ENCODE data around the gene IER5. TPM values are rescaled to one million over a fixed set of nuclear protein-coding genes. Genes with fewer than 3 reads are reported as not detected.
"Not testable (repeated sequence)": the region's sequence is repeated elsewhere in the genome, so short reads cannot be mapped to it uniquely, and the experiment has no call there.

Gene IER5
- total RNA-seq, result 10 to 100 TPM; 16.3 to 24.3 TPM

GRCh38 chr1:181088079-181089016 lies at the start of gene IER5:
Gene IER5 (plus strand): TSS chr1:181088700. CDS start chr1:181088903, 203 bp downstream.
- peaks cover 53% of the 10 kb centered on the region for H3K4me1 Mint-ChIP-seq
- ATAC-seq, result peak; percentile 80

GRCh38 chr1:181040284-181040865 lies 48.1 kb upstream of the IER5 start:
- peak overlapping the region; percentile 35 for H3K27ac Mint-ChIP-seq
- H3K36me3 Mint-ChIP-seq (ENCODE audit: low read depth), result peaks cover 32% of the 10 kb centered on the region
- H3K27me3 Mint-ChIP-seq, result no peaks in the 10 kb centered on the region
- intact Hi-C loops (cut with DNase I, micrococcal nuclease), result no loop called here
- CTCF ChIA-PET, result interaction anchor here (0.6 to 12.7 kb wide), 6 partner anchors 11 to 101 kb away, joined by 3 to 155 read pairs (median 3); no protein-coding TSS in a partner anchor
- H3K9me3 Mint-ChIP-seq (ENCODE audit: low read depth), result no peaks in the 10 kb centered on the region
- DNase-seq (no peak), ATAC-seq (no peak)
- POLR2A ChIA-PET, result no interaction called here
- peaks cover 80% of the 10 kb centered on the region for H3K4me1 Mint-ChIP-seq
- no peak overlapping the region for H3K4me3 Mint-ChIP-seq

More at GRCh38 chr1:181088079-181089016, at the start of gene IER5:
- CTCF ChIA-PET, result interaction anchor here (0.6 to 4.1 kb wide), 6 partner anchors 11 to 457 kb away, joined by 3 to 42 read pairs (median 5); partner anchors contain the start of gene XPR1
- peak within 1 kb of the TSS; percentile 100 for H3K27ac Mint-ChIP-seq
- H3K36me3 Mint-ChIP-seq (ENCODE audit: low read depth), result peaks cover 37% of the 10 kb centered on the region
- peak; percentile 97 for DNase-seq
- peak within 1 kb of the TSS; percentile 100 for H3K4me3 Mint-ChIP-seq
- POLR2A ChIA-PET, result interaction anchor here (0.6 to 4.3 kb wide), 6 partner anchors 17 to 931 kb away, joined by 3 to 42 read pairs (median 3); no protein-coding TSS in a partner anchor
- intact Hi-C loops (cut with DNase I, micrococcal nuclease), result loop anchor here (1.0 to 10.0 kb wide), 10 partner anchors 17 to 939 kb away; partner anchors contain the start of genes ACBD6 (in 2 of the 2), XPR1 (in 2 of the 2), MR1 (in 1 of the 2) and STX6 (in 1 of the 2)
- H3K9me3 Mint-ChIP-seq (ENCODE audit: low read depth), result no peaks in the 10 kb centered on the region
- no peaks in the 10 kb centered on the region for H3K27me3 Mint-ChIP-seq

- Mint-ChIP-seq H3K27ac (peak overlapping the region; percentile 83), H3K4me1 (peaks cover 51% of the 10 kb centered on the region), H3K27me3 (no peaks in the 10 kb centered on the region), H3K36me3 (ENCODE audit: low read depth) (peaks cover 36% of the 10 kb centered on the region), H3K4me3 (no peak overlapping the region), H3K9me3 (ENCODE audit: low read depth) (no peaks in the 10 kb centered on the region)
- CTCF ChIA-PET, result interaction anchor here (0.7 to 12.7 kb wide), 5 partner anchors 10 to 121 kb away, joined by 3 to 155 read pairs (median 5); no protein-coding TSS in a partner anchor
- POLR2A ChIA-PET, result interaction anchor here (0.6 kb wide), 1 partner anchor 18 kb away, joined by 3 read pairs; no protein-coding TSS in a partner anchor
- no peak for ATAC-seq
- peak; percentile 17 for DNase-seq
- intact Hi-C loops (cut with DNase I, micrococcal nuclease), result no loop called here
Observed at GRCh38 chr1:181043025-181043888, 45.2 kb upstream of the IER5 start.

- peaks cover 43% of the 10 kb centered on the region for H3K4me1 Mint-ChIP-seq
- H3K36me3 Mint-ChIP-seq (ENCODE audit: low read depth), result peaks cover 28% of the 10 kb centered on the region
- H3K27ac Mint-ChIP-seq, result peak overlapping the region; percentile 79
- H3K27me3 Mint-ChIP-seq, result no peaks in the 10 kb centered on the region
- no peak overlapping the region for H3K4me3 Mint-ChIP-seq
- ATAC-seq (peak; percentile 98), DNase-seq (peak; percentile 81)
- POLR2A ChIA-PET, result interaction anchor here (0.6 kb wide), 1 partner anchor 45 kb away, joined by 3 read pairs; no protein-coding TSS in a partner anchor
- no peaks in the 10 kb centered on the region for H3K9me3 Mint-ChIP-seq (ENCODE audit: low read depth)
- CTCF ChIA-PET, result interaction anchor here (0.6 to 12.7 kb wide), 4 partner anchors 10 to 113 kb away, joined by 3 to 155 read pairs (median 6); no protein-coding TSS in a partner anchor
- intact Hi-C loops (cut with DNase I, micrococcal nuclease), result no loop called here
Observed at GRCh38 chr1:181044449-181044966, 44.0 kb upstream of the IER5 start.

GRCh38 chr1:181045946-181046345 lies 42.6 kb upstream of the IER5 start:
- H3K9me3 Mint-ChIP-seq (ENCODE audit: low read depth); H3K4me3 Mint-ChIP-seq; intact Hi-C loops (cut with DNase I, micrococcal nuclease); DNase-seq; H3K27ac Mint-ChIP-seq; H3K27me3 Mint-ChIP-seq; POLR2A ChIA-PET; ATAC-seq; CTCF ChIA-PET: not testable (repeated sequence)
- Mint-ChIP-seq H3K4me1 (peaks cover 34% of the 10 kb centered on the region), H3K36me3 (ENCODE audit: low read depth) (peaks cover 22% of the 10 kb centered on the region)

GRCh38 chr1:181049378-181049777 lies 39.1 kb upstream of the IER5 start:
- CTCF ChIA-PET, result no interaction called here
- Mint-ChIP-seq H3K4me1 (peaks cover 8% of the 10 kb centered on the region), H3K27me3 (no peaks in the 10 kb centered on the region), H3K36me3 (ENCODE audit: low read depth) (peaks cover 27% of the 10 kb centered on the region), H3K9me3 (ENCODE audit: low read depth) (no peaks in the 10 kb centered on the region), H3K27ac (no peak overlapping the region), H3K4me3 (no peak overlapping the region)
- POLR2A ChIA-PET, result no interaction called here
- intact Hi-C loops (cut with DNase I, micrococcal nuclease), result no loop called here
- ATAC-seq (no peak), DNase-seq (no peak)

GRCh38 chr1:181050922-181051321 lies 37.6 kb upstream of the IER5 start:
- Mint-ChIP-seq H3K36me3 (ENCODE audit: low read depth) (peaks cover 31% of the 10 kb centered on the region), H3K4me3 (no peak overlapping the region), H3K27me3 (no peaks in the 10 kb centered on the region), H3K9me3 (ENCODE audit: low read depth) (no peaks in the 10 kb centered on the region), H3K4me1 (no peaks in the 10 kb centered on the region), H3K27ac (no peak overlapping the region)
- DNase-seq, result no peak
- no peak for ATAC-seq
- ChIA-PET POLR2A (no interaction called here), CTCF (interaction anchor here (0.8 to 2.0 kb wide), 3 partner anchors 12 to 34 kb away, joined by 3 to 5 read pairs (median 3); no protein-coding TSS in a partner anchor)
- intact Hi-C loops (cut with DNase I, micrococcal nuclease), result no loop called here

- H3K27me3 Mint-ChIP-seq, result no peaks in the 10 kb centered on the region
- intact Hi-C loops (cut with DNase I, micrococcal nuclease), result no loop called here
- peaks cover 41% of the 10 kb centered on the region for H3K36me3 Mint-ChIP-seq (ENCODE audit: low read depth)
- no peak overlapping the region for H3K27ac Mint-ChIP-seq
- no peak overlapping the region for H3K4me3 Mint-ChIP-seq
- peaks cover 2% of the 10 kb centered on the region for H3K4me1 Mint-ChIP-seq
- DNase-seq (no peak), ATAC-seq (no peak)
- POLR2A ChIA-PET, result no interaction called here
- peaks cover 12% of the 10 kb centered on the region for H3K9me3 Mint-ChIP-seq (ENCODE audit: low read depth)
- CTCF ChIA-PET, result interaction anchor here (0.5 kb wide), 1 partner anchor 27 kb away, joined by 5 read pairs; no protein-coding TSS in a partner anchor
Observed at GRCh38 chr1:181056560-181056959, 31.9 kb upstream of the IER5 start.

- no peaks in the 10 kb centered on the region for H3K27me3 Mint-ChIP-seq
- no peak overlapping the region for H3K4me3 Mint-ChIP-seq
- no peak for DNase-seq
- no peak overlapping the region for H3K27ac Mint-ChIP-seq
- peaks cover 7% of the 10 kb centered on the region for H3K4me1 Mint-ChIP-seq
- ChIA-PET POLR2A (no interaction called here), CTCF (interaction anchor here (0.5 kb wide), 1 partner anchor 28 kb away, joined by 5 read pairs; no protein-coding TSS in a partner anchor)
- H3K9me3 Mint-ChIP-seq (ENCODE audit: low read depth), result peaks cover 12% of the 10 kb centered on the region
- peaks cover 41% of the 10 kb centered on the region for H3K36me3 Mint-ChIP-seq (ENCODE audit: low read depth)
- intact Hi-C loops (cut with DNase I, micrococcal nuclease), result no loop called here
- no peak for ATAC-seq
Observed at GRCh38 chr1:181057079-181057478, 31.4 kb upstream of the IER5 start.

GRCh38 chr1:181059435-181059834 lies 29.1 kb upstream of the IER5 start:
- no peak overlapping the region for H3K4me3 Mint-ChIP-seq
- no peaks in the 10 kb centered on the region for H3K27me3 Mint-ChIP-seq
- DNase-seq (no peak), ATAC-seq (no peak)
- POLR2A ChIA-PET, result no interaction called here
- CTCF ChIA-PET, result interaction anchor here (1.0 to 1.4 kb wide), 3 partner anchors 38 to 107 kb away, joined by 3 read pairs; no protein-coding TSS in a partner anchor
- peaks cover 12% of the 10 kb centered on the region for H3K9me3 Mint-ChIP-seq (ENCODE audit: low read depth)
- intact Hi-C loops (cut with DNase I, micrococcal nuclease), result no loop called here
- peaks cover 37% of the 10 kb centered on the region for H3K36me3 Mint-ChIP-seq (ENCODE audit: low read depth)
- H3K27ac Mint-ChIP-seq, result no peak overlapping the region
- peaks cover 21% of the 10 kb centered on the region for H3K4me1 Mint-ChIP-seq

Data from activated CD4-positive, alpha-beta T cell treated with anti-CD3 and anti-CD28 coated beads for 36 hours (primary cell).